ENCODE results near the gene OR6T1. TPM values are rescaled to one million over a fixed set of nuclear protein-coding genes. Genes with fewer than 3 reads are reported as not detected.

The OR6T1 gene
- polyA plus RNA-seq, 1 donor (not counting 4 experiments of a cell fraction or from before 2014, with no cell fraction given) = not detected

DNA sequence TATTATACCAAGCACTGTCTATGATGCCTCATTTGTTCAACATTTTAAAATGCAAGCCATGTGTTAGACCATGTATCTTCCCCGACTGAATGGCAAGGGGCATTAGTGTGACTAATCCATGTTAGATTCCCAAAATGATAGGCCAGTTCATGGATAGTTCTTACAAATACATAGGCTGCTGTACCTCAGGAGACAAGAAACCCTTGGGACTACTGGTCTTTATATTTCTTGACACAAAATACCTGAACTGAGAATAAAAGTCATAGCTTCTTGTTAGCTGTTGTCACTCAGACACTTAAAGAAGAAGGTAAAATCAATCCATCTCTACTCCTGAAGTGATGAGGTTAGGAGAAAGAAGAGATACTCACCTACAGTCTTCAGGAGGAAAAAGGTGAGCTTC lies 41.8 kb downstream of the OR6T1 start, which contains the start of gene OR8D4:
Gene OR8D4 (plus strand): TSS at position 301 of the 400 bp plus-strand sequence. CDS start 4,265 bp downstream, outside the sequence.
- Histone ChIP-seq H3K36me3 (ENCODE audit: control insufficient read depth in 2 of 2, extremely low read depth in 1 of 2, insufficient read depth in 2 of 2, low read length in 2 of 2) (no peaks in the 10 kb centered on the region), H3K27me3 (ENCODE audit: control insufficient read depth, extremely low read depth, insufficient read depth, low read length) (no peaks in the 10 kb centered on the region), H3K79me2 (ENCODE audit: control insufficient read depth, insufficient read depth, low read length) (no peaks in the 10 kb centered on the region), H2AFZ (ENCODE audit: control insufficient read depth, low read length) (no peak within 1 kb of the TSS), H3K4me3 (ENCODE audit: control insufficient read depth in 2 of 3, extremely low read depth in 1 of 3, insufficient read depth in 2 of 3, low read depth in 1 of 3, low read length in 3 of 3) (no peak within 1 kb of the TSS), H3K4me2 (ENCODE audit: control insufficient read depth, extremely low read depth, insufficient read depth, low read depth, low read length) (no peak within 1 kb of the TSS), H3K4me1 (ENCODE audit: control insufficient read depth, extremely low read depth, insufficient read depth, low read length) (no peaks in the 10 kb centered on the region), H3K9ac (ENCODE audit: control insufficient read depth, extremely low read depth, insufficient read depth, low read length) (no peak within 1 kb of the TSS), H3K9me3 (ENCODE audit: control insufficient read depth, low read depth, low read length) (no peaks in the 10 kb centered on the region), H4K20me1 (ENCODE audit: control insufficient read depth, extremely low read depth, insufficient read depth, low read length) (no peaks in the 10 kb centered on the region), H3K27ac (ENCODE audit: control insufficient read depth, insufficient read depth, low read length) (no peak within 1 kb of the TSS), H3K9me1 (ENCODE audit: control insufficient read depth, extremely low read depth, insufficient read depth, low read length) (no peaks in the 10 kb centered on the region)
- TF ChIP-seq, protein P1, sequence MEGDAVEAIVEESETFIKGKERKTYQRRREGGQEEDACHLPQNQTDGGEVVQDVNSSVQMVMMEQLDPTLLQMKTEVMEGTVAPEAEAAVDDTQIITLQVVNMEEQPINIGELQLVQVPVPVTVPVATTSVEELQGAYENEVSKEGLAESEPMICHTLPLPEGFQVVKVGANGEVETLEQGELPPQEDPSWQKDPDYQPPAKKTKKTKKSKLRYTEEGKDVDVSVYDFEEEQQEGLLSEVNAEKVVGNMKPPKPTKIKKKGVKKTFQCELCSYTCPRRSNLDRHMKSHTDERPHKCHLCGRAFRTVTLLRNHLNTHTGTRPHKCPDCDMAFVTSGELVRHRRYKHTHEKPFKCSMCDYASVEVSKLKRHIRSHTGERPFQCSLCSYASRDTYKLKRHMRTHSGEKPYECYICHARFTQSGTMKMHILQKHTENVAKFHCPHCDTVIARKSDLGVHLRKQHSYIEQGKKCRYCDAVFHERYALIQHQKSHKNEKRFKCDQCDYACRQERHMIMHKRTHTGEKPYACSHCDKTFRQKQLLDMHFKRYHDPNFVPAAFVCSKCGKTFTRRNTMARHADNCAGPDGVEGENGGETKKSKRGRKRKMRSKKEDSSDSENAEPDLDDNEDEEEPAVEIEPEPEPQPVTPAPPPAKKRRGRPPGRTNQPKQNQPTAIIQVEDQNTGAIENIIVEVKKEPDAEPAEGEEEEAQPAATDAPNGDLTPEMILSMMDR (optimal IDR thresholded peaks at IDR 0.05 in 1 of 3, IDR thresholded peaks at IDR 0.05 in 1 of 3, conservative IDR thresholded peaks at IDR 0.05 in 1 of 3; ENCODE audit: extremely low read depth in 1 of 3, insufficient read depth in 2 of 3, low read length in 3 of 3) = no peak
- TF ChIP-seq EZH2 (IDR thresholded peaks at IDR 0.05; ENCODE audit: low read length) = no peak
- FAIRE-seq (no peak), DNase-seq (ENCODE audit: low read depth, low spot score) (no peak)
- dilution Hi-C loops (cut with MboI; ENCODE audit: extremely low pct_ligation_motif_present, low sequenced_read_pairs) = no loop called here

DNA sequence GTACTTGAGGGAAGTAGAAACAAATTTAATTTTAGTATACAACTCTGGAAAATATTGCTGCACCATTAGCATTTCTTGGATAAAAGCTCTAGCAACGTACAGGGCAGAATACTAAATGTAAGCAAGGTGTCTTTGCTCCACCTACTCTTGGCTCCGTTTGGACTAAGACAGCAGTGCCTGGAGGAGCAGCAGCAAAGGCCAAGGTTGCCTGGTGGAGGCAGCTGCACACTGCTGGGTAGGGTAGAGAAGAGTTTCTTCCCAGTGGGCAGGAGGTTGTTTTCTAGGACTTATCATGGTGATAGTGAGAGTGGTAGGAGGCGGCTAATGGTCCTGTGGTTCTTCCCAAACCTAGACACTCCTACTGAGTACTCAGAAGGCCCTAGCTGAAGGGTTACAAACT lies 43.8 kb downstream of the OR6T1 start:
- no peaks in the 10 kb centered on the region for H4K20me1 ChIP-seq (ENCODE audit: control insufficient read depth, extremely low read depth, insufficient read depth, low read length)
- FAIRE-seq (no peak), DNase-seq (ENCODE audit: low read depth, low spot score) (no peak)
- H3K9ac ChIP-seq (ENCODE audit: control insufficient read depth, extremely low read depth, insufficient read depth, low read length) = no peak overlapping the region
- H3K9me3 ChIP-seq (ENCODE audit: control insufficient read depth, low read depth, low read length) = no peaks in the 10 kb centered on the region
- H3K4me1 ChIP-seq (ENCODE audit: control insufficient read depth, extremely low read depth, insufficient read depth, low read length) = no peaks in the 10 kb centered on the region
- no peaks in the 10 kb centered on the region for H3K9me1 ChIP-seq (ENCODE audit: control insufficient read depth, extremely low read depth, insufficient read depth, low read length)
- no peak overlapping the region for H2AFZ ChIP-seq (ENCODE audit: control insufficient read depth, low read length)
- H3K36me3 ChIP-seq (ENCODE audit: control insufficient read depth in 2 of 2, extremely low read depth in 1 of 2, insufficient read depth in 2 of 2, low read length in 2 of 2) = no peaks in the 10 kb centered on the region
- H3K27me3 ChIP-seq (ENCODE audit: control insufficient read depth, extremely low read depth, insufficient read depth, low read length) = no peaks in the 10 kb centered on the region
- no peak overlapping the region for H3K4me3 ChIP-seq (ENCODE audit: control insufficient read depth in 2 of 3, extremely low read depth in 1 of 3, insufficient read depth in 2 of 3, low read depth in 1 of 3, low read length in 3 of 3)
- H3K27ac ChIP-seq (ENCODE audit: control insufficient read depth, insufficient read depth, low read length) = no peak overlapping the region
- H3K79me2 ChIP-seq (ENCODE audit: control insufficient read depth, insufficient read depth, low read length) = no peaks in the 10 kb centered on the region
- TF ChIP-seq, protein P1 (optimal IDR thresholded peaks at IDR 0.05 in 1 of 3, IDR thresholded peaks at IDR 0.05 in 1 of 3, conservative IDR thresholded peaks at IDR 0.05 in 1 of 3; ENCODE audit: extremely low read depth in 1 of 3, insufficient read depth in 2 of 3, low read length in 3 of 3) = no peak
- TF ChIP-seq EZH2 (IDR thresholded peaks at IDR 0.05; ENCODE audit: low read length) = no peak
- H3K4me2 ChIP-seq (ENCODE audit: control insufficient read depth, extremely low read depth, insufficient read depth, low read depth, low read length) = no peak overlapping the region
- dilution Hi-C loops (cut with MboI; ENCODE audit: extremely low pct_ligation_motif_present, low sequenced_read_pairs) = no loop called here

Other genes with a start within 250 kb of the OR6T1 start
- 9.1 to 11.4 TPM (median 9.3 TPM) in 3 replicates for gene ZNF202, start 202.2 kb downstream of the OR6T1 start, polyA plus RNA-seq
- gene OR6X1, start 189.3 kb downstream of the OR6T1 start, polyA plus RNA-seq = not detected in 3 replicates
- not detected in 3 replicates for gene OR6M1, start 137.5 kb downstream of the OR6T1 start, polyA plus RNA-seq
- not detected in 3 replicates for gene TMEM225, start 58.2 kb downstream of the OR6T1 start, polyA plus RNA-seq
- gene OR8D4, start 41.7 kb downstream of the OR6T1 start, polyA plus RNA-seq = not detected in 3 replicates
- gene OR4D5, start 4.2 kb downstream of the OR6T1 start, polyA plus RNA-seq = not detected in 3 replicates
- not detected in 3 replicates for gene OR10S1, start 33.9 kb upstream of the OR6T1 start, polyA plus RNA-seq
- not detected in 3 replicates for gene OR10G6, start 51.3 kb upstream of the OR6T1 start, polyA plus RNA-seq
- gene OR10G4, start 69.2 kb upstream of the OR6T1 start, polyA plus RNA-seq = not detected in 3 replicates
- gene OR10G9, start 79.2 kb upstream of the OR6T1 start, polyA plus RNA-seq = not detected in 3 replicates
- gene OR10G8, start 83.0 kb upstream of the OR6T1 start, polyA plus RNA-seq = not detected in 3 replicates
- gene OR10G7, start 97.5 kb upstream of the OR6T1 start, polyA plus RNA-seq = not detected in 3 replicates
- gene VWA5A, start 171.6 kb upstream of the OR6T1 start, polyA plus RNA-seq = 29.7 to 39.5 TPM (median 36.4 TPM) in 3 replicates
- not detected in 3 replicates for gene OR10D3, start 239.5 kb upstream of the OR6T1 start, polyA plus RNA-seq